Measurements from ENCODE around the gene DNAJC1. TPM values are rescaled to one million over a fixed set of nuclear protein-coding genes. Genes with fewer than 3 reads are reported as not detected.
A peak's percentile ranks its signal among the peaks of the same experiment; 100 is the strongest.

DNAJC1 gene
- total RNA-seq, 1 donor from 2014 or later = 14.1 TPM

DNA sequence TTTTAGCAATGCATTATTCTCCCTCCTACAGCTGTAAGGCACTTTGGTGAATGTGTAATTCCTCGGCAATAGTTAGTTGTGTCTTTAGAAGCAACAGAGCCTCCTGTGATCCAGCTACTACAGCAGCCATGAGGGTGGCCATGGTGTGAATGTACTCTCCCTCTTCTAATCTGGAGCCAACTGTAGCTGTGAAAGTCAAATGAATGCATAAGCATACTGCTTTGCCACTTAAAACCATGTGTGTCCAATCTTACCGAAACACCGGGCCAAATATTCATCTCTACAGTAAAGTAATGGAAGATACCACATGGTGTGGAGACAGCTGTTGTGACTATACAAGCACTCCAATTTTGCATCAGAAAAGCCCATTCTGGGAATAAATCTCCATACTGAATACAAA, 195.0 kb downstream of the DNAJC1 start:
- no peak for ATAC-seq
- intact Hi-C loops (cut with micrococcal nuclease) = no loop called here
- DNase-seq = no peak

GRCh38 chr10:21807180-21807579, 196.3 kb downstream of the DNAJC1 start:
- intact Hi-C loops (cut with micrococcal nuclease) = no loop called here
- ATAC-seq (no peak), DNase-seq (no peak)

- intact Hi-C loops (cut with micrococcal nuclease) = no loop called here
- DNase-seq (no peak), ATAC-seq (no peak)
Measured at GRCh38 chr10:21803374-21803773, 200.2 kb downstream of the DNAJC1 start.

GRCh38 chr10:21801609-21802008, 201.9 kb downstream of the DNAJC1 start:
- DNase-seq (no peak), ATAC-seq (no peak)
- intact Hi-C loops (cut with micrococcal nuclease) = no loop called here

GRCh38 chr10:21797984-21798765, 205.4 kb downstream of the DNAJC1 start:
- ATAC-seq (no peak), DNase-seq (no peak)
- intact Hi-C loops (cut with micrococcal nuclease) = no loop called here

DNA sequence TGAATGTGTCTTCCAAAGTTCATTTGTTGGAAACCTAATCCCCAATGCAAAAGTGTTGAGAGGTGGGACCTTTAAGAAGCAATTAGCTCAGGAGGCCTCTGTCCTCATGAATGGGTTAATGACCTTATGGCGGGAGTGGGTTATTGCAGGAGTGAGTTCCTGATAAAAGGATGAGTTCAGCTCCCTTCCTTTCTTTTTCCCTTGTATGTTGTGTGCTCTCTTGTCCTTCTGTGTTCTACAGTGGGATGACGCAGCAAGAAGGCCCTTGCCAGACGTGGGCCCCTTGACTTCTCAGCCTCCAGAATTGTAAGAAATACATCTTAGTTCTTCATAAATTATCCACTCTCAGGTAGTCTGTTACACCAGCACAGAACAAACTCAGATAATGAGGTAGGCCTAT, 206.0 kb downstream of the DNAJC1 start:
- ATAC-seq (no peak), DNase-seq (no peak)
- intact Hi-C loops (cut with micrococcal nuclease) = no loop called here

DNA sequence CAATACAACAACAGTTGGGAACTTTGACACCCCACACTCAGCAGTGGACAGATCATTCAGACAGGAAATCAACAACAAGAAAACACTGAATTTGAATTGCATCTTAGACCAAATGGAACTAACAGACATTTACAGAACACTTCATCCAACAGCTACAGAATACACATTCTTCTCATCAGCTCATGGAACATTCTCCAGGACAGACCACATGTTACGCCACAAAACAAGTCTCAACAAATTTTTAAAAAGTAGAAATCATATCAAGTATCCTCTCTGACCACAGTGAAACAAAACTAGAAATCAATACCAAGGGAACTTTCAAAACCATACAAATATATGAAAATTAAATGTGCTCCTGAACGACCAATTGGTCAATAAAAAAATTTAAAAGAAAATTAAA, 212.3 kb downstream of the DNAJC1 start:
- intact Hi-C loops (cut with micrococcal nuclease) = no loop called here
- ATAC-seq (no peak), DNase-seq (no peak)

DNA sequence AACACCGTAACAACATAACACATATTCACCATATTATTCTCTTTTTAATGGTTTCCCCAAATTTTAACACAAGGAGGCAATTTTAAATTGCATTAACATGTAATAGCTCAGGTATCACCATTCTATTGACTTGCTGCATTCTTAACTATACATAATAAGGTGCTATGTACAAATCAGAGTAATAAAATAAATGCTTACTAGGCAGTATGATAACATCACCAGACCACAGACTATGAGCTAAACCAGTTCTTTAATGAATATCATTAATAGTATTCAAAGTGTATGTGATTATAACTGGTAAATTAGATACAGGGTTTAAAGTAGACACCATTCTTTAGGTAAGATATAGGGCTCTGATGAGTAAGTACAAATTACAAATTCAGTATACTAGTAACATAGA, 226.6 kb downstream of the DNAJC1 start:
- ATAC-seq = no peak
- no peak for DNase-seq
- intact Hi-C loops (cut with micrococcal nuclease) = no loop called here

- intact Hi-C loops (cut with micrococcal nuclease) = no loop called here
- no peak for ATAC-seq
- DNase-seq = no peak
Measured at GRCh38 chr10:21771219-21771618, 232.3 kb downstream of the DNAJC1 start.

GRCh38 chr10:21769041-21769440, 234.5 kb downstream of the DNAJC1 start:
- ATAC-seq = no peak

DNA sequence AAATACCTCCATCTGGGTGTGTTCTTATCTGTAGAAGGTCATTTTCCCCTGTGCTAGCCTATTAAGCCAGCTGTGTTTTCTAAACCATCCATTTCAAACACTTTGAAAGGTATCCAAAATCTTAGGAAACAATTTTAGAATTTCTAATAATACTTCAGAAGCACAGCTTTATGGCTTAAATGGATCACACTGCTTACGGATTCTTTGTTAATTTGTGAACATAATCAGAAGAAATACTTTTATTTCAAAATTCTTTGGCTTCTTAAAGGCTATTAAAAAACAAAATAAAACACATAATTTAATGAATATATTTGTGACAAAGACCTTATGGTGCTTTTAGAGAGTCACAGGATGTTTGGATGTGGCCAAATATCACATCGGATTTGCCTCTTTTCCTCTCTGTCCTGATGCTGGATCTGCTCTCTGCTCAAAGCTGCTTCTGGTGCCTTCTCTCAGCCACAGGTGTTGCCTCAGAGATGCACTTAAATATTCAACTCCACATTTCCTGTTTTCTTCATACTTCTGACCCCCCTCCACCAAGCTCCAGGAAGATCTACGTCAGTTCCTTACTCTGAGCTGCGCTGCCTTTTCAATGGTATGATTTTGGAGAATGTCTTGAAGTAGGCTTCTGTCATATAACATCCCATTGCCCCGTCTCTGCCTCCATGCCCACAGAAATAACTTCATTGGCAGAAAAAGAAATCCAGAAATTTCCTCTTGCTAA, 238.9 kb downstream of the DNAJC1 start:
- DNase-seq (no peak), ATAC-seq (no peak)
- intact Hi-C loops (cut with micrococcal nuclease) = no loop called here

More at GRCh38 chr10:21769041-21769440, 234.5 kb downstream of the DNAJC1 start:
- no peak for DNase-seq
- intact Hi-C loops (cut with micrococcal nuclease) = no loop called here

GRCh38 chr10:21760332-21760731, 243.2 kb downstream of the DNAJC1 start:
- intact Hi-C loops (cut with micrococcal nuclease) = no loop called here
- DNase-seq (no peak), ATAC-seq (no peak)

GRCh38 chr10:21759232-21759631, 244.3 kb downstream of the DNAJC1 start:
- ATAC-seq = no peak
- no peak for DNase-seq
- intact Hi-C loops (cut with micrococcal nuclease) = no loop called here

DNA sequence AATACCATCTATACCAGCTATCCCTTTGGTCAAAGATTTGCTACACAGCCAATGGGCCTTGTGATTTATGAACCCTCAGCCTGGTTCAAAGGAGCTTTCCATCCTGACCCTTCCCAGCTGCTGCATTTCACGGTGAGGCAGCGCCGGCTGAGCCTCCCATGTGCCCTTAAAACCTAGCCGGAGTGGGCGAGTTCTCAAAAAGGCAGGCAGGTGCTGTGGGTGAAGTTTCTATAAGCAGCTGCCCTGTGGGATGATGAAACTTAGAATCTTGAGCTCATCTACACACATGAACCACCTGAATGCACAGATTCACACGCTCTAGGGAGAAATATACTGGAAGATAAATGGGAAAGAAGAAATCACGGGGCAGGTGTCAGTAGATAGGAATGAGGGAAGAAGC, 244.8 kb downstream of the DNAJC1 start:
- no peak for DNase-seq
- no peak for ATAC-seq

GRCh38 chr10:21758239-21758638, 245.3 kb downstream of the DNAJC1 start:
- ATAC-seq (no peak), DNase-seq (no peak)
- intact Hi-C loops (cut with micrococcal nuclease) = no loop called here

More for the DNA sequence above, 244.8 kb downstream of the DNAJC1 start:
- intact Hi-C loops (cut with micrococcal nuclease) = no loop called here

DNA sequence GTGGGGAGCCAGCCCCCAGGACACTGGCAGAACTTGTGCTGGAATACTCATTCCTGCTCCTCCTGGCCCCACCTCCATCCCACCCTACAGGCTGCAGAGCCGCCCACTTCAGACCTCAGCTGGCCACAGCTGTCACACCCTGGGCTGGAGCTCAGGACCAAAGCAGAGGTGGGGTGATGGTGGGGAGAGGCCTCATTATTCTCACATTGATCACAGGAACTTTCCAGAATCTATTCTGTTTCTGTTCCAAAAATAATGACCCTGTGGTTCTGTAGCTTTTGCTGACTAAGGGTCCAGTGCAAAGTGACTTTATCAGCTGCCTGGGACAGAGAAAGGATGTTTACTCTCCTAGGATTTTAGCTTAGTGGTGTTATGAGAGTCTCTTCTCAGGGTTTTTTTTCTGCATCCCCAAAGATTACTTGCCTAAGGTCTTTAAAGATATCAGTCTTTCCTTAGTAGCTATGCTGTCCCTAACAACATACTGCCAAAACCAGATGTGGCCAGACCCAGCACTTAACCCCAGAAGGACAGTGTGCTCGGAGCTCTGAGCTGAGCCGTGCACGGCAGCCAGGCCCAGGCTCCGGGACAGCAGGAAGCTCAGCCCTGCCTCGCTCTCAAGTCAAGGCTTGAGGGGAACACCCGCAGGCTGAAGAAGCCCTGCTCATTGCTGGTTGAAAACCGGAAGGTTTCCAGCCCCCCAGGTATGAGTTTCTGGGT, 246.2 kb downstream of the DNAJC1 start:
- DNase-seq = peak; percentile 41
- intact Hi-C loops (cut with micrococcal nuclease) = no loop called here
- peak; percentile 86 for ATAC-seq

- intact Hi-C loops (cut with micrococcal nuclease) = no loop called here
- ATAC-seq (peak; percentile 20), DNase-seq (no peak)
Measured at GRCh38 chr10:21756707-21757106, 246.8 kb downstream of the DNAJC1 start.

DNA sequence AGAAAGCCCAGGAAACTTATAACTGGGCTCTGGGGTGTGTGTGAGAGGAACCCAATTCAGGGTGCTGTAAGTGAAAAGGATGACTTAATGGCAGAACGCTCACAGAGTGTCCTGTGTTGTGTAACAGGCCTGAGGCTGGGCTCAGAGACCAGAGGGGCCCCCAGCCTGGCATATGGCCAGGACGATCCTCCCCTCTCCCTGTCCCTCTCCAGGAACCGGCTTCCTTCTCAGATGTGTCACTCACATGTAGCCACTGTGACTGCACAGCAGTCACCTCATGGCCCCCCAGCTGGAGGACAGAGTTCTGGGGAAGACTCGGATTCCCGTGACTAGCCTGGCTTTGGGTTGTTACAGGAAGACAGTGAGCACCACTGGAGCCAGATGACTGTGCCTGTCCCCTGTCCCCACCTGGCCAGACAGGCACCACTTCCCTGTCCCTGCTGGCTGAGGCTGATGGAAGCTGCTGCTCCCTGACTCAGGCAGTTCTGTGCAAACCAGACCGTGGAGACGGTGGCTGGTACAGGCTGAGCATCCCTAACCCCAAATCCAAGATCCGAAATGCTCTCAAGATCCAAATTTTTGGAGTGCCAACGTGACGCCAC, 249.0 kb downstream of the DNAJC1 start:
- ATAC-seq = no peak
- intact Hi-C loops (cut with micrococcal nuclease) = no loop called here
- peak; percentile 31 for DNase-seq

DNA sequence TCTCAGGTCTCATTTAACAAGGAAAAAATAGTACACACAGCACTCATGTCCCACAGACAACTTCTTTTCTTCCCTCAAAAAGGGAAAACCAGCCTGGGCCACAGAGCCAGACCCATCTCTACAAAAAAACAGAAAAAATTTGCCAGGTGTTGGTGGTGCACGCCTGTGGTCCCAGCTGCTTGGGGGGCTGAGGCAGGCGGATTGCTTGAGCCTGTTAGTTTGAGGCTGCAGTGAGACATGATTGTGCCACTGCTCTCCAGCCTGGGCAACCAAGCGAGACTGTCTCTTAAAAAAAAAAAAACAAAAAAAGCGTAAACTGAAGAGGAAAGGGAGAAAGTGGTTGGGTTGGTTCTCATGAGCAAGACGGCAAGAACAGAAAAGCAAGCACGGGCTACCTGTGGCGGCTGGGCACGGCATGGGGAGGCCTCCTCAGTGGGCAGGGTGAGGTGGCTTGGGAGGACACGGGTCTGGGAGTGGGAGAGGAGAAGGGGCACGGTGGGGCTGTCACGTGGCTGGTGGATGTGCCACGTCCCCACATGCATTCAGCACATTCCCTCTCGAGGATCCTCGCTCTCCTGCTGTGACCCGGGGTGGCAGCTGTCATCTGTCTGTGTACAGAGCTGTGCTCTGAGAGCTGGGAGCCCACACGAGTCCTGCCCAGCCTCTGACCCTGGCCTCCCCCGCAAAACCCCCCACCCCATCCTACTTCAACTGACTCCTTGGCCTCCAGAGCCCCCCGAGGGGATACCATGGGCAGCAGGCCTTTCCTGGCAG, 249.8 kb downstream of the DNAJC1 start:
- ATAC-seq (no peak), DNase-seq (no peak)
- intact Hi-C loops (cut with micrococcal nuclease) = no loop called here
